Skin of body (tissue), 2 donors: ENCODE data around the gene ZNF138. TPM values are rescaled to one million over a fixed set of nuclear protein-coding genes. Genes with fewer than 3 reads are reported as not detected.
"Not testable (repeated sequence)": the region's sequence is repeated elsewhere in the genome, so short reads cannot be mapped to it uniquely, and the experiment has no call there.

Experiments
- DNase-seq: peaks from one replicate; lab custom pipeline; 2025; lab: John Stamatoyannopoulos, UW
- total RNA-seq: library from RNA; depleted of rRNA; stranded (reverse); fragments of >200 nt; gene quantifications from one replicate; pipeline ENCODE4 v1.2.3, GENCODE V29; 2014

Gene ZNF138
- 16.0 TPM for total RNA-seq

DNA sequence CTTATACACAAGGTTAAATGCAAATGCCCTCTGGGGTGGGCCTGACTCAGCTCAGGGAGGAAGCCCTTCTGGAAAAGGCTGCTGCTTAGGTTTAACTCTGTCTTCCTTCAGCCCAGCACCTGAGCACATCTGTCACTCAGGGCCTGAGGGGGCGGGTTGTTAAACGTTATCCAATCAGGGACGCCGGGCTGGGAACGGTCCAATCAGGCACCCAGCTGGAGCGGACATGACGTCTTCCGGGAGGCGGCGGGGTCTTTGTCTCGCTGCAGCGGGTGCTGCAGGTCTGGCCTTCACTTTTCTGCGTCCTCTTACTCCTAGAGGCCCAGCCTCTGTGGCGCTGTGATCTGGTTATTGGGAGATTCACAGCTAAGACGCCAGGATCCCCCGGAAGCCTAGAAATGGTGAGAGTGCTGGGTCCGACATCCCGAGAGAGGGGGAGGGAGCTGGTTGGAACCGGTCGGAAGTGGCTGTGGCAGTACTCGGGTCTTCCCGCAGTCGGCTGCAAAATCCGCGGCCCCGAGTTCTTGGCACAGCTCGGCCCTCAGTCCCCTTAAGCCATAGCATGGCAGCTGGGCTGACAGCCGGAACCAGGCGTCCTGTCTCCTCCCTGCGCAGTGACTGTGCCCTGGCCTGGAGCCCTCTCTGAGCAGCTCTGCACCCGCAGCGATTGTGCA is at the start of gene ZNF138:
Gene ZNF138 (plus strand): TSS at position 258 of the 674 bp plus-strand sequence. CDS start 141 bp downstream, at position 399.
- peak; percentile 96 for DNase-seq

DNA sequence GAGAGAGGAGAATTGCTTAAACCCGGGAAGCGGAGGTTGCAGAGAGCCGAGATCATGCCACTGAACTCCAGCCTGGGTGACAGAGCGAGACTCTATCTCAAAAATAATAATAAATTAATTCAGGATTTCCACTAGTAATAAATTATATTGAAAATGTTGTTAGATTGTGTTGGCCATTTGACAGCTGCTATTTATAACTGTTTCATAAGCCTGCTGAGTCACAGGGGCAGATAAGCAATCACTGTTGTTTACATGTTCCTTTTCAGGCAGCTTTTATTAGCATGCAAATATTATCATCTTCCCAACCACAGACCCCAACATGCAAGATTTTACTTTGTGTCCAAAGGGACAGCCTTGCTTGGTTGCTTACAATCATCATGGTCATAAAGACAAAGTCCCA is 49.5 kb upstream of the ZNF138 start:
- DNase-seq = no peak

DNA sequence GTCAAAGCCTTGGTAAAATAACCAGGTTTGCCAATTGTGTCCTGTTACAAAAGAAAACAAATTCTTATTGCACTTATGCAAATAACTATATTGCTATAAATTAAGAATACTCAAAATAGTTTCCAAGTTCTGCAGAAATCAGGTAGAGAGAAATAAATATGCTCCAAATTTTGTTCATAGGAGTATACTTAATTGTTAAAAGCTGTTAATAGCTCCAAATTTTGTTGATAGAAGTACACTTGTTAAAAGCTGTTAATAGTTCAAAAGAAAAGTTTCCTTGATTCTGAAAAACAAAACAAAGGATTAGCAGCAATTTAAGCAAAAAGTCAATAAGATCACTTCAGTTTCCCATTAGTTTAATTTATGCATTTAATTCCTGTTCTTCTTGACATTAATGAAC is 46.4 kb upstream of the ZNF138 start:
- no peak for DNase-seq

DNA sequence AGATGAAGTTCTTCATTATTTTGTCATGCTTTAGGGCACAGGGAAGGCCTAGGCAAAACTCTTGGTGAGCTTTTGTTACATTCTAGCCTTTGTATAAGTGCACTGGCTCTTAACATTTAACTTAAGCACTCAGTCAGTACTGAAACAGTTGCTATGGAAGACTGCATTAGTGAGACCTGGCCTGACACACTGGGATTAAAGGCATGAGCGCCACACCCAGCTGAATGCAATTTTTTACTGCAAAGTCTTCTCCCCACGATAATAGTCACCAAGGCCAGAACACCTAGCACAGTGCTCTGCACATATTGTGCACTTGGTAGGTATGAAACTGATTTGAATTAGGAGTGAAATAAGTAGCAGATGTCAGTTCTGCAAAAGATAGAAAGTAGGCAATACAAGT is 41.2 kb upstream of the ZNF138 start:
- no peak for DNase-seq

DNA sequence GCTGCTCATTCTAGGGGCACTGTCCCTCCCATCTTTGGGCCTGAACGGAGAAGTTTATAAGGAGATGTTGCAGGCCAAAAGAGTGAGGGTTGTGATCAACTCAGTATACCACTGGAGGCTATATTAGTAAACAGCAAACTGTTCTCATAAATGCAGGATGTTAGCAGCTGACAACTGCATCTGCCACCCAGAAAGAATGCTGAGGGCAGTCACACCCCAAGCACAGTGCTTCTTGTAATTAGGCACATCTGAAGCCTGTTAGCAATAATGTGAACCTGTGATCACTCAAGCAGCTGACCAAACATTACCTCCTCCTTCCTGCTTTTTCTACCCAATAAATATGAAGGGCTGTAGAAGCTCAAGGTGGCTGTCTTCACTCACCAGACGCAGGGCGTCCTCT is 38.4 kb upstream of the ZNF138 start:
- no peak for DNase-seq

DNA sequence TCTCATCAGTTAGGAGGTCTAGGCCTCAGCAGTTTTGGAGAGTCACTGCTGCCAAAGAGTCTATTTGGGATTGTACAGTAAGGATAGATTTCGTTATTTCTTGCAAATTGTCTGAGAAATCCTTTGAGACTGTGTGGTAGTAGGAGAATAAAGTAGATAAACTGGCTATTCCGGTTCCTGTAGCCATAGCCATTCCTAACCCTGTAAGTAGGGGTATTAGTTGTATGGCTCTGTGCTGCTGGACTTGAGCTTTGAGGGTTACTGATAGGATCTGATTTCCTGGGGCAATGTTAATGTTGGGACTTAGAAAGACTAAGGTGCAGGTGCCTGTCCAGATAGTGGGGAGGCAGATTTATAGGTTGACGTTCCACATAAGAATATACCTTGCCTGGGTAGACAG is 36.1 kb upstream of the ZNF138 start:
- no peak for DNase-seq

DNA sequence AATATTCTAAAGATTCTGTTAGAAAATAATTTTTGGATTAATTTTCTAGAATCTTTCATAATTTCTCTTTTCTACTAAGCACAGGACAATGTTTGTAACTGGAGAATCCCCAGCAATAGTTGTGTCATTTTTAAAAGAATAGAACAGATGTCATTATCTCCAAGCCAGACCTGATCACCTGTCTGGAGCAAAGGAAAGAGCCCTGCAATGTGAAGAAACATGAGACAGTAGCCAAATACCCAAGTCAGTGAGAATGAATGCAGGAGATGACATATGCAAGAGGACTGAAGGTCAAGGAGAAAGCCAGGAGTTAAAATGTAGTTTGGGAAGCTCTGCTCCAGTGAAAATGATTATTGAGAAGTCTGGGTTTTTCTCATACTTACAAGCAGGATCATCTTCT is 25.4 kb upstream of the ZNF138 start:
- no peak for DNase-seq

DNA sequence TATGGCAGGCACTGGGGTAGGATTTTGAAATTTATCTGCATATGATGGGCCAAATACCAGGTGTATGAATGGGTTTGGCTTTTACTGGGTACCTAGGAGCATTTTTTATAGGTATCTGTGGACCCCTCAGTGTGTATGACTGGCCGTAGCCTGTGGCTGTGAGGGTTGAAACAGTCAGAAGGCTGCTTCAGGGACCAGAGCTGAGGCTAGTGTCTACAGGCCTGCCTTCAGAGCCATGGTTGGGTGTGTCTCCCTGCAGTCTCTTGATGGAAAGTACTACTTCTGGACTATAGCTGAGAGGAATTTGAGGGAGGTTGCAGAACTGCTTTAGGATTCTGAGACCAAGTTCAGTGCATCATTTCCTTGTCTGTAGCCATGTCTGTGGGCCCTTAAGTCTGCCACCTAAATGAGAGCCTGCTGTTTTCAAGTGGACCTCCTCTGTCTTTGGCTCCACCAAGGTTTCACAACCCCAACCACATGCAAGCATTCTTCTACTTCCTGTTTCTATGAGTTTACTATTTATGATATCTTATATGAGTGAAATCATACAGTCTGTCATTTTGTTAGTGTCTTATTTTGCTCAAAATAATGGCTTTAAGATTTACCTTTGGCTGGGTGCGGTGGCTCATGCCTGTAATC is 19.9 kb upstream of the ZNF138 start:
- no peak for DNase-seq

DNA sequence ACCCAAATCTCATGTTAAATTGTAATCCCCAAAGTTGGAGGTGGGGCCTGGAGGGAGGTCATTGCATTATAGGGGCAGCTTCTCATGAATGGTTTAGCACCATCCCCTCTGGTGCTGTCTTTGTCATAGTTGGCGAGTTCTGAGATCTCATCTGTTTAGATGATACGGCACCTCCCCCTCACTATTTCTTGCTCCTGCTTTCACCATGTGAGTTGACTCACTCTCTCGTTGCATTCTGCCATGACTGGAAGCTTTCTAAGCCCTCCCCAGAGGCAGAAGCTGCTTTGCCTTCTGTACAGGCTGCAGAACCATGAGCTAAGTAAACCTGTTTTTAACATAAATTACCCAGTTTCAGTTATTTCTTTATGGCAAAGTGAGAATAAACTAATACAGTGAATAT is 18.9 kb upstream of the ZNF138 start:
- no peak for DNase-seq

DNA sequence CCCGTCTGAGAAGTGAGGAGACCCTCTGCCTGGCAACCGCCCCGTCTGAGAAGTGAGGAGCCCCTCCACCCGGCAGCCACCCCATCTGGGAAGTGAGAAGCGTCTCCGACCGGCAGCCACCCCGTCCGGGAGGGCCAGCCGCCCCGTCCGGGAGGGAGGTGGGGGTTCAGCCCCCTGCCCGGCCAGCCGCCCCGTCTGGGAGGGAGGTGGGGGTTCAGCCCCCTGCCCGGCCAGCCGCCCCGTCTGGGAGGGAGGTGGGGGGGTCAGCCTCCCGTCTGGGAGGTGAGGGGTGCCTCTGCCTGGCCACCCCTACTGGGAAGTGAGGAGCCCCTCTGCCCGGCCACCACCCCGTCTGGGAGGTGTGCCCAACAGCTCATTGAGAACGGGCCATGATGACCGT is 9.4 kb upstream of the ZNF138 start:
- not testable (repeated sequence) for DNase-seq

DNA sequence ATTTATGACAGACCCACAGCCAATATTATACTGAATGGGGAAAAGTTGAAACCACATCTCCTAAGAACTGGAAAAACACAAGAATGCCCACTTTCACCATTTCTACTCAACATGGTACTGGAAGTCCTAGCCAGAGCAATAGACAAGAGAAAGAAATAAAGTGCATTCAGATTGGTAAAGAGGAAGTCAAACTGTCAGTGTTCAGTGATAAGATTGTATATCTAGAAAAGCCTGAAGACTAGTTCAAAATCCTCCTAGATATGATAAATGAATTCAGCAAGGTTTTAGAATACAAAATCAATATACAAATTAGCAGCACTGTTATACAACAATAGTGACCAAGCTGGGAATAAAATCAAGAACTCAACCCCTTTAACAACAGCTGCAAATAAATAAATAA is 6.9 kb upstream of the ZNF138 start:
- DNase-seq = no peak

DNA sequence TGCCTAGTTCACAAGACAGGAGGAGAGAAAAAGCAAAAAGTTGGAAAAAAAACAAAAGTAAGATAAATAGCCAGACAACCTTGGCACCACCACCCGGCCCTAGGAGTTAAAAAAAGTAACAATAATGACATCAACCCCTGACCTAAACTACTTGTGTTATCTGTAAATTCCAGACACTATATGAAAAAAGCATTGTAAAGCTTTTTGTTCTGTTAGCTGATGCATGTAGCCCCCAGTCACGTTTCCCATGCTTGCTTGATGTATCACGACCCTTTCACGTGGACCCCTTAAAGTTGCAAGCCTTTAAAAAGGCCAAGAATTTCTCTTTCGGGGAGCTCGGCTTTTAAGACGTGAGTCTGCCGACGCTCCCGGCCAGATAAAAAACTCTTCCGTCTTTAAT is 5.0 kb upstream of the ZNF138 start:
- not testable (repeated sequence) for DNase-seq

DNA sequence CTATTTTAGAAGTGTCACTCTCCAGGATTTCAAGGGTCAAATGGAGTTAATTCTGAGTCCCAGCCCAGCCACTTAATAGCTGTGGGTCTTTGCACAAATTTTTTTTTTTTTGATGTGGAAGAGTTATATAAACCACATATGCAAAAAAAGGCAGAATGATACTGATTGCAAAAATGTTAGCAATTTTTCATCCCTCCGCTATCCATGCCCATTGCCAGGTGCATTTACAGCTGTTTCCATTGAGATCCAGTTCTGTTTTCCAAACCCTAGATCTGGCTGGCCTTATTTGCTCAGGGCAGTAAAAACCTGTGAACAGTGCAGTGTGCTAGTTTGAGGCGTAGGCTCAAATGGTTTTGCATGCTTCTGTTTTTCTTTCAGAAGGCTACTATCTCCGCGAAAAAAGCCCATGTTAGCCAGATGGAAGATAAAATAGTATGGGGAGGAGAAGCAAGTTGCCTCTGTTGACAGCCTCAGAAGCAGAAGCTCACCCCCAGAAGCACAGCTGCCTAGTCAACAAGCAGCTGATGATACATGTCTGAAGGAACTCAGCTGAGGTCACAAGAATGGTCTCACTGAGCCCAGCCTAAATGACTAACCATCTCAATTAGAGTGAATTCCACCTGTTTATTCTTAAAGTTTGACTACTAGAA is 997 bp upstream of the ZNF138 start:
- no peak for DNase-seq

DNA sequence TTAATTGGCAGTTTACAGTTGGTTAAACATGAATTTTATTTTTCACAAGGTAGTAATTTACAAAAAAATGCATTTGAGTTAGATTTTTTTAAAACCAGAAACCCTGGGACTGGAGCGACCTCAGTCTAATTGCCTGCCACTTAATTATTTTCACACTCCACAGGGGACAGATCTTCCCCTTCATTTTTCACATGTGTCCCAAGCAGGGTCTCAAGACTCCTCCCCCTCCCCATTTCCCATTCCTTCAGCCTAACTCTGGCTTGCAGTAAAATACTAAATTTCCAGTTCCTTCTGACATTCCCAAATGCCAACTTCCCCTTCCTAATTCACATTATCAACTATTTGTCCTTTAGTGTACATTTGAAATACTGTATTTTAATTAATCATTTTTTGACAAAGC is 948 bp downstream of the ZNF138 start:
- no peak for DNase-seq

DNA sequence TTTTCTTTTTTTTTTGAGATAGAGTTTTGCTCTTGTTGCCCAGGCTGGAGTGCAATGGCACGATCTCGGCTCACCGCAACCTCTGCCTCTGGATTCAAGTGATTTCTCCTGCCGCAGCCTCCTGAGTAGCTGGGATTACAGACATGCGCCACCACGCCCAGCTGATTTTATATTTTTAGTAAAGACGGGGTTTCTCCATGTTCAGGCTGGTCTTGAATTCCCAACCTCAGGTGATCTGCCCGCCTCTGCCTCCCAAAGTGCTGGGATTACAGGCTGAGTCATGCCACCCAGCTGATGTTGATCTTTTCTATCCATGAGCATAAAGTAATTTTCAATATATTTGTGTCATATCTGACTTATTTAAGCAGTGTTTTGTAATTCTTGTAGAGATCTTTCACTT is 4.9 kb downstream of the ZNF138 start:
- DNase-seq = not testable (repeated sequence)

DNA sequence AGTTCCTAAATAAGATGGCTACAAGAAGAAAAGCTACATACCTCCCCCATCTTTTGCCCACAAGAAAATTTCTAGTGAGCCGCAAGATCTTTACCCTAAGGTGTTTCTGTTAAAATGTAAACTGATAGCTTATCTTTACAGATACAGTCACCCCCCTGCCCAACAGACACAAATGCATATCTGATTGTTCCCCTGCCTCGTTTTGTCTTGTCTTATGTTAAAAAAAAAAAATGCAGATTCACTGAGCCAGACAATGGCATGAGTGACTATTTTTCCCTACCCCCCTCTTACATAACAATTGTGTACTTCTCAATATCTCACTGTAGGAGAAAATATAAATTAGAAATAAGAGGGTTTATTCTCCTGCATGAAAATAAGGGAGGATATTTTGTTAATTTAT is 8.5 kb downstream of the ZNF138 start:
- no peak for DNase-seq

DNA sequence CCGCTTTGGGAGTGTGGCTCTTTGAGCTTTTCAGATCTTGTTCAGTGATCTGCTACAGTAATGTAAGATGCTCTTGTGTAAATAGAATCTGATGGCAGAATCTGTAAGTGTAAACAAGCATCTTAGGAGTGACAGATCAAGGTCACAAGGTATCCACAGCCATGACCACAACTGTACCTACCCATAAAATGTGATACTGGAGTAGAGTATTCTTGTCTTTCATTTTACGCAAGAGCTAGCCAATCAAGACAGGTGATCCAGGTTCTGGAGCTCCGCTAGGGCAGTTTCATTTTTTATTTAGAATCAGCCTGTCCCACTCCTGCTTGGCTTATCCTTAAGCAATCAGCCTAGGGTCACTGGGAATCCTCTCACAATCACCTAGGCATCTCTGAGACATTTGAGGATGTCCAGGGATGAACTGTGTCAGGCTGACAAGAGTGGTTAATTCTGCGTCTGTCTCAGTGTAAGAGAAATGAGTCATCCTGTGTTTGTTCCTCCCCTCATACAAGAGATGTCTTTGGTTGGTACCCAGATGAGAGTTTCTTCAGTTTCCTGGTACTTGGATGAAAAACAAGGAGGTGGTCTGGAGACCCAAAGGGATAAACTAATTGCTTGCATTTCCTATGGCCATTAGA is 13.6 kb downstream of the ZNF138 start:
- DNase-seq = no peak

DNA sequence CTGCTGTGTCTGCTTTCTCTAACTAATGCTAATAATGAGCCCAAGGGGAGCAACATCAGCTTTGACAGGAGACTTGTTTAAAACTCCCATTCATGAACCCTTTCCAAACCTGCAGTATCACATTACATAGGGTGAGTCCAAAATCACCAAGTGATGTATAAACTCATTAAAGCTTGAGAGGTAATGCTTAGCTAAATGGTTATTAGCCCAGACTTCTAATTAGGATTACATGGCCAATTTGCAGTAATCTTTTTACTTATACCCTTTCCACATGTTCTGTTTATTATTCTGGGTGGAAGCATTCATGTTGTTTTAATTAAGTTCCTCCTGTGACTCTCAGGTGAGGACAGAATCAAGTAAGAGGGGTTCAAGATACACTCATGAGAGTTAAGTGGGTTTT is 17.5 kb downstream of the ZNF138 start:
- no peak for DNase-seq

DNA sequence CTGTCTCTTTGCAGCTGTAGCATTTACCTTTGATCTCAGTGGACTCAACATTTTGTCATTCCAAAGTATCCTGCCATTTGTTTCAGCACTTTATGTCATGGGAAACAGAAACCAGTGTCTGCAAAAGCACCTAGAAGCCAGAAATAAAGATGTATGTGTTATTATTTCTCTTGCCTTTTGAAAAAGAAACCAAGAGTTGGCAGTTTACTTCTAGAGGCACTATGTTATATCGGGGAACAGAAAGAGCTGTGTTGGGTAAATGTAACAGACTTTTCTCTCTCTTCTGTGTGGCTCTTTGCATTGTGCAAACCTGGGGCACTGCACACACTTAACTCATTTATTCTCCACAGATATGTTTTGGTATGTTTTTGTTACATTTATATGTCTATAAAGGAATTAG is 36.7 kb downstream of the ZNF138 start:
- DNase-seq = no peak

DNA sequence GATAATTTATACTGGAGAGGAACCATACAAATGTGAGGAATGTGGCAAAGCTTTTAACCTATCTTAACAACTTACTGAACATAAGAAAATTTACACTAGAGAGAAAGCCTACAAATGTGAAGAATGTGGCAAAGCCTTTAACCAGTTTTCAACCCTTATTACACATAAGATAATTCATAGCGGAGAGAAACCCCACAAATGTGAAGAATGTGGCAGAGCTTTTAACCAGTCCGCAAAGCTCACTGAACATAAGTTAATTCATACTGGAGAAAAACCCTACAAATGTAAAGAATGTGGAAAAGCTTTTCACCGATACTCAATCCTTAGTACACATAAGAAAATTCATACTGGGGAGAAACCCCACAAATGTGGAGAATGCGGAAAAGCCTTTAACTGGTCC is 37.9 kb downstream of the ZNF138 start:
- DNase-seq = no peak

DNA sequence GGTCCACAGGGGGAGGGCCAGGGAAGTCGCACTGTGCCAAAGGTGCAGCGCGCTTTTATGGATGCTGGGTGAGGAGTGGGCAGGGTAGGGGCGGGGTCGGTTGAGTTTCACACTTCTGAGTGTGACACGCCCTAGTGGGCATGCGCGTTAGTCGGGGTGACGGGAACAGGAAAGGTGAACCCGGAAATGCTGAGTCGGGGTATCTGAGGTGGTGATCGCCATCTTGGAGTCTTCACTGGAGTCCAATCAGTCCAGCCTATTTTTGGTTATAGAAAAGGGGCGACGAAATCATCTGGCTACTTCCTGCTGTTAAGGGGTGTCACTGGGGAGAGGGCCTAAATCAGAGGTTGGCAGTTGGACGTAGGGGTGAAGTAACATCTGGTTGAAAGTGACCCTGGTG is 40.8 kb downstream of the ZNF138 start:
- DNase-seq = no peak

DNA sequence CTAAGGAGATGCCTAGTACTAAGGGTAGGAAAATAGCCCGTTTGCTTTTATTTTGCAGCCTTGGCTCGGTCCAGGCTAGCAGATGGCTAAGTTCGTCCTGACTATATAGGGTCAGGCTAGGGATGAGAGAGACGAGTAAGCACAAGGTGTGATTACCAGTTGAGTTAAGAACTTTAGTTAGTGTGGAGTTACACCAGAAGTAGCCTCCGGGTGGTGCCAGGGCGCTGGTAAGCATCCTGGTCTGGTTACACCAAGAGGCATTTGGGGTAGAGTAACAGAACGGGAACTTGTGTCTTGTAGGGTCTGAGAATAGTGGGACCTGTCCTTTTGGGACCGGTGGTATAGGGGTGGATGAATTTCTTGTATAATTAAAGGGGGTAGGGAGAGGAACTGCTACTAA is 41.6 kb downstream of the ZNF138 start:
- DNase-seq = not testable (repeated sequence)
